HG03280 (cell line): Measurements from ENCODE around the gene SNAP23.
A peak's percentile ranks its signal among the peaks of the same experiment; 100 is the strongest.
"Not testable (repeated sequence)": the region's sequence is repeated elsewhere in the genome, so short reads cannot be mapped to it uniquely, and the experiment has no call there.

Experiments
- ATAC-seq: cut with Tn5 transposase; IDR thresholded peaks from one replicate; pipeline ENCODE4 v1.9.1; 2021; ENCODE audit warnings: mild to moderate bottlenecking, moderate library complexity; ENCODE audit not compliant: unreplicated experiment

SNAP23 gene

DNA sequence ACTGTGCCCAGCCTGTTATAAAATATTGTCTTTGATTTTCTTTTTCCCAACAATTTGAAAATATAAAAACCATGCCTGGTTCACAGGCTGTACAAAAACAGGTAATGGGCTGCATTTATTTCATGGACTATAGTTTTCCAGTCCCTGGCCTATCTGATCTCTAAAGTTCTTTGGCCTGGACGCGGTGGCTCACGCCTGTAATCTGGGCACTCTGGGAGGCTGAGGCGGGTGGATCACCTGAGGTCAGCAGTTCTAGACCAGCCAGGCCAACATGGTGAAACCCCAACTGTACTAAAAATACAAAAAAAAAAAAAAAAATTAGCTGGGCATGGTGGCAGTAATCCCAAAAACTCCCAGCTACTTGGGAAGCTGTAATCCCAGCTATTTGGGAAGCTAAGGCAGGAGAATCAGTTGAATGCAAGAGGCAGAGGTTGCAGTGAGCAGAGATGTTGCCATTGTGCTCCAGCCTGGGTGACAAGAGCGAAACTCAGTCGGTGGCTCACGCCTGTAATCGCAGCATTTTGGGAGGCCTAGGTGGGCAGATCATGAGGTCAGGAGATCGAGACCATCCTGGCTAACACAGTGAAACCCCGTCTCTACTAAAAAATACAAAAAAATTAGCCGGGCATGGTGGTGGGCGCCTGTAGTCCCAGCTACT, 61.2 kb downstream of the SNAP23 start:
- ATAC-seq = not testable (repeated sequence)

DNA sequence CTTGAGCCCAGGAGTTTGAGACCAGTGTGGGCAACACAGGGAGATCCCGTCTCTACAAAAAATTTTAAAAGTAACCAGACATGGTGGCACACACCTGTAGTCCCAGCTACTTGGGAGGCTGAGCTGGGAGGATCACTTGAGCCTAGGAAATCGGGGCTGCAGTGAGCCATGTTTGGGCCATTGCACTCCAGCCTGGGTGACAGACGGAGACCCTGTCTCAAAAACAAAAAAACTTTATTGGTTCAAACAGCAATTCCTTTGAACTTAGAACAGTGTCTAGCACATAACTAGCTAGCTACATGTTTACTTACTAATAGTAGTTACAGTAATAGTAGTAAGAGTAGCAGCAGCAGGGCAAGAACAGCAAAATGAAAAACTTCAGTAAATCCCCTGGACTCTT, 63.3 kb downstream of the SNAP23 start:
- ATAC-seq = no peak

DNA sequence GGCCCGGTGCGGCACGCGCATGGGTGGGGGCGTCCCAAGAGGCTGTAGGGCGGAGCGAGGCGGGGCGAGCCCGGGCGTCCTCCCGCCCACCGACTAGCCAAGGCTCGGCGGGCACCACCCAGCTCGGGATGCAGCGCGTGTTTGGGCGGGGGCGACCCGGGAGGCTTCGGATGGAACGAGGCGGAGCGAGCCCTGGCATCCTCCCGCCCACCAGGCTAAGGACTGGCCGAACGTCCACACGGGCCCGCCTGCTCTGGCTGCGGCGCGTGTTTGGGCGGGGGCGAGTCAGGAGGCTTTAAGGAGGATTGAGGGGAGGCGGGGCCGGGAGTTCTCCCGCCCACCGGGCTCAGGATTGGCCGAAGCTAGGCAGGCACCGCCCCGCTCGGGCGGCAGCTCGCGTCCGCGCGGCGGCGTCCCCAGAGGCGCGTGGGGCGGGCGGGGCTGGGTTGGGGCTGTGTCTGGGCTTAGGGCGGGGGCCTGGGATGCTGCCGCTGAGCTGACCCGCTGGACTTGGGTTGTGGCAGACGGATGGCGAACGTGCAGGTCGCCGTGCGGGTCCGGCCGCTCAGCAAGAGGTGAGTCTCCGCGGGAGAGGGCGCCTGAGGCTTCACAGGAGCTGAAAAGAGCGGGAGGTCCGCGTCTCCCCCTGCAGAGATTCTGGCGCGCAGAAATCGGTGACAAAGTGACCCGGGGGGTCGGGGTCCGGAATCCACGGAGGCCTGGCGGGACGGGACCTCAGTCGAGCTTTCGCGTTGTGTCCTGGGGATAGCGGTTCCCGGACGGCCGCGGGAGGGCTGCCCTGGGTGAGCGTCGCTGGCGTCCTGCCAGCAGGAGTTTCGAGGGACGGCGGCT, 80.0 kb downstream of the SNAP23 start, which contains the start of gene STARD9:
Gene STARD9, plus strand, starts transcription at position 419 of the 852 bp plus-strand sequence. Its CDS starts 110 bp downstream, at position 529.
- peak; percentile 91 for ATAC-seq

DNA sequence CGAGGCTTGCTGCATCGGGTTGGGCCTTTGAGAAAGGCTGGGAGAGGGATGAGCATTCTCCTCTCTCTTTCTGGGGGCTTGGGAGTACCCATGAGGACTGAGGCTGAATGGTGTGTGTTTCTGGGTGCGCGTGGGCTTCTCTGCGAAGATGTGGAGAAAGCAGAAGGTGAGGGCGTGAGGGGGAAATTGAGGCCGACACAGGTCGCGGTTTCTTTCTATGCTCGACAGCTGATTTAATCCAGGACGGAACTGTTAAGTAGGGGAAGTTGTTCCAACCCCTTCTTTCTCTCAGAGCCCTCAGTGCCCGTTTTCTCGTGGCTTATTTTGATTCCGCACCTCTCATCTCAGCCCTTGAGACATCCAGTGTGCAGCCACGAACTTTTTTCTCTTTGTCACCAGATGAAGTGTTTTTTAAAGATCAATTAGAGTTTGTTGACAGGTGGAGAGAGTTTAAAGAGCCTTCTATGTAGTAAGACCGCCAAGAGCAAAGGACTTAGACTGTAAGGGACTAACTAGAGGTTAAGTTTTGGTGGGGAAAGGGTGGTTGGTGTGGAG, 80.7 kb downstream of the SNAP23 start:
- no peak for ATAC-seq

DNA sequence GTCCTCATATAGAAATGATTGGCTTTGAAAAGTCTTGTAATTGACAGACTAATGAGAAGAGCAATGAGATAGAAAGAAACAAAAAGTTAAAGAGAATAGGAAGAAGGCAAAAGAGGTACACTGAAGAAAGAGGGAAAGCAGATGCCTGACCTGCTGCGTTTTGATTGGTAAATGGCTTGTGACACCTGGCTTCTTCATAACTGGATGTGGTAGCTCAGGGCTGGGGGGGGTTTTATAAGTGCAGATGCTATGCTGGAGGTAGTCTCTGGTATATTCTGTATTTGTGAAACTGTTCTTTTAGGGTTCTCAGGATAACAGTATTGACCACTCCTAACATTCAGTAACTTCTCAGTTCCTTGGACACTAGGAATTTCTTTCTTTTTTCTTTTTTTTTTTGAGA, 81.3 kb downstream of the SNAP23 start:
- no peak for ATAC-seq

DNA sequence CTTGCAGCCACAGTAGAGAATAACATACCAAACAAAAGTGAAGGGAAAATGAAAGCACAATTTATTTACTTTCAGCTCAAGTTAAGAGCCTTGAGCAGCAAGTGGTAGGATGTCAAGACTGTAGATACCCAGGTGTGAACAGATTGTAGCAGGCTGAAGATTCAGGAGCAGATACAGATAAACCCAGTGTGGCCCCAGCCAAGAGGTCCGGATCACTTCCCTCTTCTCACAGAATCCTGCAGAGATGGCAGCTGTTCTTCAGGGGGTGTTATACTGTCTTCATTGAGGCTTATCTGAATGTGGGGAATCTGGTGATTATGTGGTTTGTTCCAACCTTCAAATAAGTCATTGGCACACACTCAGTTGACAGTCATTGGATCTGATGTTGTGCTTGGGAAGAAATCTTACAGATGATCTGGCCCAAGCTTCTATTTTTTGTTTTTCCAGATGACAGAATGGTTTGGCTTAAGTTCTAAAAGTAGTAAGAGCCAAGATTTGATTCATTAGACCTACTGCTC, 82.1 kb downstream of the SNAP23 start:
- no peak for ATAC-seq

DNA sequence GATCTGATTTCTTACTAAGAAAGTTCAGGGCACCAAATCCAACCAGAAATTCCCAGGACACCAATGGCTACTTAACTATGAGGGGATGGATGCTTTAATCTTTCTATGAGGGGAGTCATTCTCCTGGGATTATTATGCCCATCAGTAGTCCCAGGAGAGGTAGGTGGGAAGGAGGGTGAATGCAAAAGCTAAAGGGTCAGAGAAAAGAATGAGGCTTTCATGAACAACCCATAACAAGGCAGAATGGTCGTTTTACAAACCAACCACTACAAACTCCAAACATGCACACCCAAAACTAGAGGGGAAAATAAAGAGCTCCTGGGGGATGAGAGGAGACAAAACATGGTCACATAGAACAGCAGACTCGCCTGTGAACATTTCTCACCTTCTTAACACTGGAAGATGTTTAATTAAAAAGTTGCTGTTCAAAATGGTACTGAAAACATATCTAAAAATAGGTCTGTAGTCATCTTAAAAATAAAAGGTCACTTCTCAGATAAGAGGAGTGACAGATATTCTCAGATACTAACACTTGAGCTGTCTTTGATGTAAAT, 83.6 kb downstream of the SNAP23 start:
- ATAC-seq = no peak

DNA sequence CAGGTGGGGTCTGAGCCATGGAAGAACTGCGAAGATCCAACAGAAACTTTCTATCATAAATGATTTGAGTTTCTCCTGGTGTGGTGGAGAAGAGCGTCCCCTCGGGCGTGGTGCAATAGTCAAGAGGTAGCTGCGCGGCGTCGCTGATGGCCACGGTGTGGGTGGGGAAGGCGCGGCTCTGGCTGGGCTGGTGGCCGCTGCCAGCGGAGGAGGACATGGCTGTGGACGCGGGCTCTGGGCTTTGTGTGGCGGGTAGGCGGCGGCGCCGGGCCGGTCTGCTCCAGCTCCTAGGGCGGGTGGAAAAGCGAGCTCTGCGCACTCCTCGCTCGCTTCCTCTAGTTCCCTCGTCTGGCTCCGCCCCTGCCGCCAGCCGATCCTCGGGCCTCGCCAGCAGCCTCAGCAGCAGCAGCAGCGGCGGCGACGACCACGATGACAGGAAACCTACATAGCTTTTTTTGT, 85.9 kb downstream of the SNAP23 start:
- no peak for ATAC-seq
